A549 (cell line): Measurements from ENCODE around the gene PMVK. TPM values are rescaled to one million over a fixed set of nuclear protein-coding genes. Genes with fewer than 3 reads are reported as not detected.

Source experiments
- ATAC-seq, 2 experiments: fragments of 200-7000 bp in 1 of 2; fragments of >200 bp in 1 of 2; cut with Nextera tagmentation in 1 of 2; cut with Tn5 transposase in 1 of 2; 3 replicates each; pipeline versions ENCODE4 v1.8.0 to v1.9.1; 2018 to 2020; ENCODE audit warnings: mild to moderate bottlenecking in 1 of 2, moderate library complexity in 1 of 2
- CTCF ChIA-PET: fragments of 300-600 bp; sonication (Branson Sonifier 250); formaldehyde crosslinking; extraction: SDS; loops from one replicate; lab custom pipeline; 2021; ENCODE audit warnings: antibody characterized with exemption, inconsistent platforms; lab: Yijun Ruan, JAX
- POLR2A ChIA-PET: fragments of 350-600 bp; formaldehyde crosslinking; extraction: SDS; loops from one replicate; lab custom pipeline; 2021; ENCODE audit warnings: antibody characterized with exemption, inconsistent platforms; lab: Yijun Ruan, JAX
- DNase-seq, 2 experiments: peaks; one replicate each; pipeline versions ENCODE4 v3.0.0 to v3.0.0-alpha.2; 2011 to 2016; ENCODE audit warnings: low read depth in 1 of 2, low spot score in 1 of 2
- FAIRE-seq: peaks from 2 replicates; lab custom pipeline; 2011; peaks lifted over from hg19 to GRCh38; lab: Jason Lieb, UNC
- H3K27ac ChIP-seq, 2 experiments: fragments of >200 bp; sonication (Bioruptor Twin); formaldehyde crosslinking; 3 replicates each; pipeline ENCODE4 v1.5.1; 2016 to 2017
- H3K4me1 ChIP-seq: fragments of >200 bp; sonication (Bioruptor Twin); formaldehyde crosslinking; 3 replicates; pipeline ENCODE4 v1.6.1; 2016
- H3K4me2 ChIP-seq: fragments of >200 bp; sonication (Bioruptor Twin); formaldehyde crosslinking; 3 replicates; pipeline ENCODE4 v1.6.1; 2016
- H3K4me3 ChIP-seq: fragments of >200 bp; sonication (Bioruptor Twin); formaldehyde crosslinking; 3 replicates; pipeline ENCODE4 v1.5.1; 2016
- H3K9me3 ChIP-seq: fragments of >200 bp; sonication (Bioruptor Twin); formaldehyde crosslinking; 3 replicates; pipeline ENCODE4 v1.6.1; 2016
- ATOH8 ChIP-seq: fragments of 250-450 bp; sonication (Bioruptor Pico); IDR thresholded peaks from 2 replicates; pipeline ENCODE4 v1.5.0; 2020; ENCODE audit warnings: low read depth, mild to moderate bottlenecking, moderate library complexity
- BHLHE40 ChIP-seq: IDR thresholded peaks from 2 replicates; pipeline ENCODE4 v1.6.1; 2012; ENCODE audit warnings: low read depth, low read length, inconsistent platforms
- CBX2 ChIP-seq: fragments of 200-600 bp; sonication (generic); IDR thresholded peaks from 2 replicates; pipeline ENCODE4 v1.6.1; 2016; ENCODE audit warnings: low read depth, mild to moderate bottlenecking, borderline replicate concordance
- CBX8 ChIP-seq: fragments of 200-600 bp; sonication (generic); IDR thresholded peaks from 2 replicates; pipeline ENCODE4 v1.6.1; 2016
- CEBPB ChIP-seq, 2 experiments: fragments of >200 bp in 1 of 2; sonication (Bioruptor Twin) in 1 of 2; formaldehyde crosslinking in 1 of 2; IDR thresholded peaks; 2 replicates each; pipeline ENCODE4 v1.6.1; 2012 to 2016
- CHD4 ChIP-seq: fragments of 200-600 bp; sonication (generic); IDR thresholded peaks from 2 replicates; pipeline ENCODE4 v1.6.1; 2016; ENCODE audit warnings: antibody characterized with exemption, mild to moderate bottlenecking, borderline replicate concordance
- ELK1 ChIP-seq: fragments of 150-350 bp; IDR thresholded peaks from 2 replicates; pipeline ENCODE4 v1.6.1; 2014; ENCODE audit warnings: low read depth, mild to moderate bottlenecking, low read length
- EP300 ChIP-seq, 2 experiments: fragments of >200 bp; sonication (Bioruptor Twin); formaldehyde crosslinking; IDR thresholded peaks; 2 replicates in 1 of 2; 3 replicates in 1 of 2; pipeline ENCODE4 v1.6.1; 2016 to 2017
- FOSB ChIP-seq: fragments of 250-450 bp; sonication (Bioruptor Pico); IDR thresholded peaks from 2 replicates; pipeline ENCODE4 v1.5.0; 2020; ENCODE audit warnings: mild to moderate bottlenecking, moderate library complexity
- FOXS1 ChIP-seq: fragments of 250-450 bp; sonication (Bioruptor Pico); IDR thresholded peaks from 2 replicates; pipeline ENCODE4 v1.5.0; 2020; ENCODE audit warnings: mild to moderate bottlenecking, moderate library complexity
- HDAC2 ChIP-seq: fragments of 200-600 bp; sonication (generic); IDR thresholded peaks from 2 replicates; pipeline ENCODE4 v1.6.1; 2016
- HEYL ChIP-seq: fragments of 250-450 bp; sonication (Bioruptor Pico); IDR thresholded peaks from 2 replicates; pipeline ENCODE4 v1.8.0; 2021; ENCODE audit warnings: mild to moderate bottlenecking, moderate library complexity
- HOXB5 ChIP-seq: fragments of 250-450 bp; sonication (Bioruptor Pico); IDR thresholded peaks from 2 replicates; pipeline ENCODE4 v1.5.0; 2020; ENCODE audit warnings: mild to moderate bottlenecking, moderate library complexity
- MAFK ChIP-seq: fragments of 450-650 bp; IDR thresholded peaks from 2 replicates; pipeline ENCODE4 v1.6.1; 2014; ENCODE audit not compliant: partially characterized antibody
- MAZ ChIP-seq: fragments of 150-350 bp; IDR thresholded peaks from 2 replicates; pipeline ENCODE4 v1.6.1; 2014; ENCODE audit warnings: antibody characterized with exemption, low read depth, low read length, borderline replicate concordance
- NR3C1 ChIP-seq: fragments of >200 bp; sonication (Bioruptor Twin); formaldehyde crosslinking; IDR thresholded peaks from 3 replicates; pipeline ENCODE4 v1.6.1; 2017
- PBX3 ChIP-seq: IDR thresholded peaks from 2 replicates; pipeline ENCODE4 v1.6.1; 2012
- PHF8 ChIP-seq: fragments of 200-600 bp; sonication (generic); IDR thresholded peaks from 2 replicates; pipeline ENCODE4 v1.6.1; 2016; ENCODE audit warnings: low read depth, mild to moderate bottlenecking, antibody characterized with exemption, moderate library complexity, borderline replicate concordance
- RARB ChIP-seq: fragments of 250-450 bp; sonication (Bioruptor Pico); IDR thresholded peaks from 2 replicates; pipeline ENCODE4 v1.8.0; 2021; ENCODE audit warnings: mild to moderate bottlenecking, moderate library complexity
- RNF2 ChIP-seq: fragments of 200-600 bp; sonication (generic); IDR thresholded peaks from 2 replicates; pipeline ENCODE4 v1.6.1; 2016; ENCODE audit warnings: low read depth, mild to moderate bottlenecking, antibody characterized with exemption, moderate library complexity, borderline replicate concordance
- TP53 ChIP-seq: fragments of 250-450 bp; sonication (Bioruptor Pico); IDR thresholded peaks from 2 replicates; pipeline ENCODE4 v1.5.0; 2021; ENCODE audit warnings: mild to moderate bottlenecking, moderate library complexity
- USF2 ChIP-seq: fragments of 450-650 bp; IDR thresholded peaks from 2 replicates; pipeline ENCODE4 v1.6.1; 2014; ENCODE audit warnings: antibody characterized with exemption
- ZC3H11A ChIP-seq: fragments of 450-650 bp; IDR thresholded peaks from 2 replicates; pipeline ENCODE4 v1.6.1; 2014; ENCODE audit warnings: antibody characterized with exemption, mild to moderate bottlenecking
- ZFP36 ChIP-seq: fragments of 450-650 bp; IDR thresholded peaks from 2 replicates; pipeline ENCODE4 v1.6.1; 2014; ENCODE audit warnings: borderline replicate concordance; ENCODE audit not compliant: partially characterized antibody
- ZNF302 ChIP-seq: fragments of 250-450 bp; sonication (Bioruptor Pico); IDR thresholded peaks from 2 replicates; pipeline ENCODE4 v1.9.0; 2021; ENCODE audit warnings: inconsistent platforms, mild to moderate bottlenecking, moderate library complexity
- WGBS: methylation state at CpG from one replicate; pipeline ENCODE4 v1.1.6; 2017; ENCODE audit errors: missing lambda C conversion rate; 5-methylcytosine and 5-hydroxymethylcytosine counted together
- polyA plus RNA-seq, 4 experiments: library from polyadenylated mRNA; depleted of rRNA in 3 of 4; stranded (reverse); fragments of >200 nt; fragmentation: RNase III in 1 of 4; extraction: RNeasy Plus Mini Kit Qiagen cat#74134 plus additional on column Dnase treatment in 1 of 4; gene quantifications; 2 replicates in 3 of 4; 3 replicates in 1 of 4; pipeline ENCODE4 v1.2.3, GENCODE V29; 2011 to 2017
- TF ChIP-seq, protein P1 (sequence below): fragments of >200 bp; sonication (Bioruptor Twin); formaldehyde crosslinking; IDR thresholded peaks from 3 replicates; pipeline ENCODE4 v1.5.1; 2016

The PMVK gene
- polyA plus RNA-seq, 2 of the 4 experiments (the other 2 are of a cell fraction): 35.7 to 52.0 TPM

DNA sequence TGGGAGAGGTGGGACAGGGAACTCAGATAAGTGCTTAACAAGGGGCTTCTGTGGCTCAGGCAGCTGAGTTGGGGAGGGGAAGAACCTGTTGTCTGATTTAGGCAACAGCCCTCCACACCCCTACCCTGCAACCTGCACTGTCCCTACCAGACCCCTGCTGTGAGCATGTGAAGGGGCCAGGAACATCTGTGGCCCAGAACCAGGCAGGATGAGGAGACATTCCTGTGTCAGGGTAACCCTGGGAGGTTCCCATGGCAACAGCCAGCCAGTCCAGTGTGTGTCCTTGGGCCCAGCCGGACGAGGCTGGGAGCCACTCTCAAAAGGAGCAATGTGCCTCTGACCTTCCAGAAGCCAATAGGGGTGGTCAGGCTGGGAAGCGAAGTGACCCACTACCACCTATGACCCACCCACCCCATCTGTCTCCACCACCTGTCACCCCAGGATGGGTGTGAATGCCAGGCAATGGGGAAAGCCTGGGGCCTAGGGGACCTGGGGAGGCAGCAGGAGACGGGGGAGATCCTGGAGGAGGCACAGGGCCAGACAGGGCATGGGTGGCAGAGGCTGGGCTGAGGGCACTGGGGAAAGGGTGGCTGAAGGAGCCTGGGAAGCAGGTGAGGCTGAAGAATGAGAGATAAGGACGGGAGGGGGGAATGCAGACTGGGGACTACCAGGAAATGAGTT lies 5.0 kb upstream of the PMVK start:
- POLR2A ChIA-PET: no interaction called here
- FAIRE-seq: no peak

DNA sequence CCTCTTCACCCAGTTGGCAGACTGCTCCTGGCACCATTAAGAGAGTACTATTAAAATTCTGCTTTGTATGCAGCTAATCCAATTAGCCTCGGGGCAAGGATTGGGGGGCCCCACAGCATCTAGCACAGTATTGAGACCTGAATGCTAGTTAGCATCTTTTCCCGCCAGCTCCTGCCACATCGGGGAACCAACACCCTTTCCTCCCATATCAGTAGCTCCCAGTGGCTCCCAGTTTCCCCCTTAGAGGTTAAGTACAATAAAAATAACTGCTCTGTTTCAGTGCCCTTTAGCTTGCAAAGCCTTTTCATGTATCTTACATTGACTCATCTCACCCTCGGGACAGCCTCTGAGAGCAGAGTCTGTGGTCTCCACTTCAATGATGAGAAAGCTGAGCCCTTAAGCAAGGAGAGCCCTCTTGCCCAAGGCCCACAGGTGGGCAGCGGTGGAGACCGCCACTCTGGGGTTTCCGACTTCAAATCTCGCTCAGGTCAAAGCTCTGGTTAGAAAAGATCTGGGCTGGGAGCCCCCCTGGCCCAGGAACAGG lies 4.2 kb upstream of the PMVK start:
- DNase-seq (no peak), FAIRE-seq (no peak), ATAC-seq (no peak)
- peaks cover 11% of the 10 kb centered on the region; the same call in 2 of the 3 replicates for H3K4me1 ChIP-seq
- H3K4me3 ChIP-seq: no peak overlapping the region
- H3K9me3 ChIP-seq: no peaks in the 10 kb centered on the region
- H3K4me2 ChIP-seq: no peak overlapping the region
- TF ChIP-seq RNF2 (no peak), CBX2 (no peak), FOXS1 (CRISPR knock-in tag) (no peak), HOXB5 (CRISPR knock-in tag) (no peak), HEYL (CRISPR knock-in tag) (no peak), CBX8 (no peak), CHD4 (no peak), ELK1 (no peak), PBX3 (no peak), NR3C1 (no peak), ZNF302 (CRISPR knock-in tag) (no peak), ATOH8 (CRISPR knock-in tag) (no peak), FOSB (CRISPR knock-in tag) (no peak), ZFP36 (no peak), HDAC2 (no peak)
- 81% methylated on average over 8 of the region's 8 CpGs for WGBS
- ChIA-PET POLR2A (no interaction called here), CTCF (interaction anchor here (0.8 to 1.4 kb wide), 5 partner anchors 15 to 461 kb away, joined by 3 to 4 read pairs (median 3); no protein-coding TSS in a partner anchor)
- H3K27ac ChIP-seq: no peak overlapping the region

More for the DNA sequence above, 5.0 kb upstream of the PMVK start:
- WGBS: 82% methylated on average over 2 of the region's 5 CpGs
- CTCF ChIA-PET: interaction anchor here (1.1 to 1.4 kb wide), 2 partner anchors 76 to 462 kb away, joined by 3 read pairs; no protein-coding TSS in a partner anchor
- Histone ChIP-seq H3K9me3 (no peaks in the 10 kb centered on the region), H3K27ac (peak overlapping the region in 1 of 2 experiments; percentile 27; a peak in 1 of 6 replicates)
- no peak for DNase-seq
- TF ChIP-seq ELK1 (no peak), EP300 (IDR thresholded peaks at IDR 0.05) (no peak), USF2 (no peak), PHF8 (no peak), CEBPB (IDR thresholded peaks at IDR 0.05) (no peak), ZFP36 (no peak), MAZ (no peak), TP53 (CRISPR knock-in tag) (no peak), RARB (no peak), ZC3H11A (no peak), MAFK (no peak), BHLHE40 (no peak)
- TF ChIP-seq, protein P1, sequence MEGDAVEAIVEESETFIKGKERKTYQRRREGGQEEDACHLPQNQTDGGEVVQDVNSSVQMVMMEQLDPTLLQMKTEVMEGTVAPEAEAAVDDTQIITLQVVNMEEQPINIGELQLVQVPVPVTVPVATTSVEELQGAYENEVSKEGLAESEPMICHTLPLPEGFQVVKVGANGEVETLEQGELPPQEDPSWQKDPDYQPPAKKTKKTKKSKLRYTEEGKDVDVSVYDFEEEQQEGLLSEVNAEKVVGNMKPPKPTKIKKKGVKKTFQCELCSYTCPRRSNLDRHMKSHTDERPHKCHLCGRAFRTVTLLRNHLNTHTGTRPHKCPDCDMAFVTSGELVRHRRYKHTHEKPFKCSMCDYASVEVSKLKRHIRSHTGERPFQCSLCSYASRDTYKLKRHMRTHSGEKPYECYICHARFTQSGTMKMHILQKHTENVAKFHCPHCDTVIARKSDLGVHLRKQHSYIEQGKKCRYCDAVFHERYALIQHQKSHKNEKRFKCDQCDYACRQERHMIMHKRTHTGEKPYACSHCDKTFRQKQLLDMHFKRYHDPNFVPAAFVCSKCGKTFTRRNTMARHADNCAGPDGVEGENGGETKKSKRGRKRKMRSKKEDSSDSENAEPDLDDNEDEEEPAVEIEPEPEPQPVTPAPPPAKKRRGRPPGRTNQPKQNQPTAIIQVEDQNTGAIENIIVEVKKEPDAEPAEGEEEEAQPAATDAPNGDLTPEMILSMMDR: no peak
- TF ChIP-seq, all 56 proteins: peak for 0
- Histone ChIP-seq H3K4me2 (no peak overlapping the region), H3K4me1 (peaks cover 7% of the 10 kb centered on the region; the same call in 2 of the 3 replicates), H3K4me3 (no peak overlapping the region)
- ATAC-seq: no peak
